ENCODE data around the gene IRF2BP2. TPM values are rescaled to one million over a fixed set of nuclear protein-coding genes. Genes with fewer than 3 reads are reported as not detected.

Gene IRF2BP2
- total RNA-seq, 2 donors from 2014 or later: 463 to 482 TPM

- no peaks in the 10 kb centered on the region for H3K9me3 ChIP-seq (ENCODE audit: control insufficient read depth, low read length, poor library complexity, severe bottlenecking)
- Mint-ChIP-seq H3K4me1 (no peaks in the 10 kb centered on the region), H3K4me3 (no peak overlapping the region), H3K27me3 (peaks cover 5% of the 10 kb centered on the region), H3K36me3 (ENCODE audit: low read depth) (no peaks in the 10 kb centered on the region), H3K27ac (no peak overlapping the region)
- ATAC-seq (no peak), DNase-seq (no peak)
Measured at GRCh38 chr1:234554698-234555311, 55.2 kb downstream of the IRF2BP2 start.

Other genes with a start within 250 kb of the IRF2BP2 start
- gene COA6, start 236.7 kb downstream of the IRF2BP2 start, total RNA-seq: 10 to 100 TPM; 11.3 to 14.0 TPM
- 10 to 100 TPM; 31.7 to 33.8 TPM for gene TARBP1, start 131.0 kb downstream of the IRF2BP2 start, total RNA-seq

Data from T-helper 17 cell (primary cell).